GM12878 (cell line): Measurements from ENCODE around the gene INO80. TPM values are rescaled to one million over a fixed set of nuclear protein-coding genes. Genes with fewer than 3 reads are reported as not detected.
A peak's percentile ranks its signal among the peaks of the same experiment; 100 is the strongest.

Source experiments
- ATAC-seq: fragments of 200-7000 bp; cut with Tn5 transposase; 3 replicates; pipeline ENCODE4 v1.9.1; 2020; ENCODE audit warnings: mild to moderate bottlenecking, moderate library complexity
- BruUV-seq: library from RNA; stranded (reverse); fragments of 400-500 nt; replicated peaks from 2 replicates; lab custom pipeline; 2021; lab: Mats Ljungman, UMichigan
- CTCF ChIA-PET: fragments of 300-600 bp; sonication (Branson Sonifier 250); formaldehyde crosslinking; extraction: SDS; loops from one replicate; lab custom pipeline; 2021; ENCODE audit warnings: inconsistent platforms; lab: Yijun Ruan, JAX
- POLR2A ChIA-PET: fragments of 350-600 bp; formaldehyde crosslinking; extraction: SDS; loops from one replicate; lab custom pipeline; 2021; ENCODE audit warnings: inconsistent platforms; lab: Charles Lee
- RAD21 ChIA-PET: fragments of 300-600 bp; sonication (Branson Sonifier 250); formaldehyde crosslinking; loops from one replicate; lab custom pipeline; 2023; ENCODE audit warnings: antibody characterized with exemption; ENCODE audit not compliant: unreplicated experiment; lab: Charles Lee
- SMC1A ChIA-PET: fragments of 300-600 bp; sonication (Branson Sonifier 250); formaldehyde crosslinking; loops from one replicate; lab custom pipeline; 2023; ENCODE audit not compliant: unreplicated experiment, uncharacterized antibody; lab: Charles Lee
- DNase-seq: peaks from one replicate; pipeline ENCODE4 v3.0.0-alpha.2; 2011; ENCODE audit warnings: low read depth, low spot score
- FAIRE-seq: peaks from 3 replicates; lab custom pipeline; 2011; peaks lifted over from hg19 to GRCh38; lab: Jason Lieb, UNC
- H2AFZ ChIP-seq: 2 replicates; pipeline ENCODE4 v1.6.0; 2011; ENCODE audit warnings: low read depth, low read length, control low read depth; ENCODE audit not compliant: control insufficient read depth
- H3K27ac ChIP-seq: 2 replicates; pipeline ENCODE4 v1.5.1; 2011; ENCODE audit warnings: control low read depth; ENCODE audit not compliant: control insufficient read depth, insufficient read depth
- H3K27me3 ChIP-seq, 2 experiments: replicated peaks in 1 of 2; 2 replicates each; pipeline versions ENCODE4 v1.6.0 to v1.6.1; 2011; ENCODE audit warnings: low read length in 1 of 2; ENCODE audit not compliant: control insufficient read depth in 2 of 2, insufficient read depth in 2 of 2
- H3K36me3 ChIP-seq, 2 experiments: 2 replicates each; pipeline ENCODE4 v1.5.1; 2011; ENCODE audit warnings: low read length in 1 of 2; ENCODE audit not compliant: control insufficient read depth in 2 of 2, insufficient read depth in 2 of 2
- H3K4me1 ChIP-seq: 2 replicates; pipeline ENCODE4 v1.6.1; 2011; ENCODE audit warnings: mild to moderate bottlenecking, low read length, moderate library complexity, mixed read lengths; ENCODE audit not compliant: control insufficient read depth, insufficient read depth
- H3K4me2 ChIP-seq: 2 replicates; pipeline ENCODE4 v1.6.0; 2011; ENCODE audit warnings: control low read depth; ENCODE audit not compliant: control insufficient read depth, insufficient read depth
- H3K4me3 ChIP-seq: fragments of 200-600 bp; sonication (generic); 2 replicates; pipeline ENCODE4 v1.5.1; 2016
- H3K79me2 ChIP-seq: 2 replicates; pipeline ENCODE4 v1.6.0; 2011; ENCODE audit warnings: low read length; ENCODE audit not compliant: control insufficient read depth, insufficient read depth
- H3K9ac ChIP-seq: 2 replicates; pipeline ENCODE4 v1.8.0; 2011; ENCODE audit warnings: low read length, control low read depth, mixed read lengths; ENCODE audit not compliant: control insufficient read depth, insufficient read depth
- H3K9me3 ChIP-seq: replicated peaks from 3 replicates; pipeline ENCODE4 v1.5.1; 2011; ENCODE audit warnings: mild to moderate bottlenecking, low read length; ENCODE audit not compliant: control insufficient read depth, insufficient read depth
- H4K20me1 ChIP-seq: 2 replicates; pipeline ENCODE4 v1.6.0; 2011; ENCODE audit not compliant: control insufficient read depth, insufficient read depth
- ASH2L ChIP-seq: fragments of 300-600, 200-600 bp; sonication (generic); IDR thresholded peaks from 2 replicates; pipeline ENCODE4 v1.6.1; 2017; ENCODE audit warnings: low read depth, mild to moderate bottlenecking, borderline replicate concordance
- CEBPB ChIP-seq, 2 experiments: fragments of 150-350 bp in 1 of 2; IDR thresholded peaks; 2 replicates each; pipeline ENCODE4 v1.6.1; 2012 to 2014; ENCODE audit warnings: low read depth in 2 of 2, low read length in 2 of 2, borderline replicate concordance in 1 of 2, inconsistent platforms in 1 of 2
- CREB1 ChIP-seq: IDR thresholded peaks from 2 replicates; pipeline ENCODE4 v1.6.1; 2012; ENCODE audit warnings: low read depth, mild to moderate bottlenecking, inconsistent platforms
- E4F1 ChIP-seq: fragments of 450-650 bp; IDR thresholded peaks from 2 replicates; pipeline ENCODE4 v1.6.1; 2018; ENCODE audit warnings: borderline replicate concordance, mild to moderate bottlenecking; ENCODE audit not compliant: partially characterized antibody
- IRF4 ChIP-seq: IDR thresholded peaks from 2 replicates; pipeline ENCODE4 v1.6.1; 2011; ENCODE audit warnings: low read depth, low read length
- MLLT1 ChIP-seq: fragments of 450-650 bp; IDR thresholded peaks from 2 replicates; pipeline ENCODE4 v1.6.1; 2016; ENCODE audit warnings: mild to moderate bottlenecking
- MYC ChIP-seq: IDR thresholded peaks from 2 replicates; pipeline ENCODE4 v1.6.1; 2011; ENCODE audit warnings: mild to moderate bottlenecking, low read length, moderate library complexity, inconsistent platforms; ENCODE audit not compliant: insufficient read depth, insufficient replicate concordance, insufficient read length, severe bottlenecking
- NBN ChIP-seq: fragments of 450-650 bp; IDR thresholded peaks from 2 replicates; pipeline ENCODE4 v1.6.1; 2016
- NFIC ChIP-seq: IDR thresholded peaks from 2 replicates; pipeline ENCODE4 v1.6.1; 2012; ENCODE audit warnings: low read depth, mild to moderate bottlenecking, inconsistent platforms, low read length, moderate library complexity
- NFXL1 ChIP-seq: fragments of 450-650 bp; IDR thresholded peaks from 2 replicates; pipeline ENCODE4 v1.6.1; 2017; ENCODE audit warnings: antibody characterized with exemption, mild to moderate bottlenecking, borderline replicate concordance
- NR2C1 ChIP-seq: fragments of 450-650 bp; IDR thresholded peaks from 2 replicates; pipeline ENCODE4 v1.6.1; 2017; ENCODE audit warnings: antibody characterized with exemption, mild to moderate bottlenecking, moderate library complexity
- PAX5 ChIP-seq: IDR thresholded peaks from 2 replicates; pipeline ENCODE4 v1.6.1; 2011; ENCODE audit warnings: low read depth, low read length, borderline replicate concordance
- PAX8 ChIP-seq: fragments of 450-650 bp; IDR thresholded peaks from 2 replicates; pipeline ENCODE4 v1.6.1; 2017; ENCODE audit warnings: mild to moderate bottlenecking, moderate library complexity
- RAD51 ChIP-seq: fragments of 450-650 bp; IDR thresholded peaks from 2 replicates; pipeline ENCODE4 v1.6.1; 2016; ENCODE audit warnings: moderate library complexity, mild to moderate bottlenecking, inconsistent platforms
- RBBP5 ChIP-seq: fragments of 200-600 bp; sonication (generic); conservative IDR thresholded peaks from 2 replicates; pipeline ENCODE4 v1.6.1; 2016
- SMARCA5 ChIP-seq: fragments of 450-650 bp; IDR thresholded peaks from 2 replicates; pipeline ENCODE4 v1.6.1; 2017; ENCODE audit warnings: mild to moderate bottlenecking
- SREBF1 ChIP-seq: IDR thresholded peaks from 2 replicates; pipeline ENCODE4 v1.6.1; 2012; ENCODE audit warnings: mild to moderate bottlenecking, low read length
- STAT1 ChIP-seq: fragments of 450-650 bp; conservative IDR thresholded peaks from 2 replicates; pipeline ENCODE4 v1.6.1; 2014; ENCODE audit warnings: antibody characterized with exemption, mild to moderate bottlenecking
- ZBTB33 ChIP-seq: fragments of 450-650 bp; IDR thresholded peaks from 2 replicates; pipeline ENCODE4 v1.6.1; 2017; ENCODE audit warnings: mild to moderate bottlenecking
- ZNF274 ChIP-seq: IDR thresholded peaks from one replicate; pipeline ENCODE4 v1.8.0; 2011; ENCODE audit not compliant: insufficient read length, insufficient read depth
- ZSCAN29 ChIP-seq: fragments of 450-650 bp; IDR thresholded peaks from 2 replicates; pipeline ENCODE4 v1.6.1; 2017; ENCODE audit warnings: mild to moderate bottlenecking, moderate library complexity
- WGBS: methylation state at CpG from one replicate; pipeline ENCODE4 v1.1.6; 2016; ENCODE audit warnings: low lambda C conversion rate; ENCODE audit not compliant: insufficient replicate concordance, insufficient coverage; ENCODE audit errors: missing lambda C conversion rate; 5-methylcytosine and 5-hydroxymethylcytosine counted together
- in situ Hi-C: fragments of 300-500 bp; cut with MboI; formaldehyde crosslinking; loops from 9 replicates; pipeline ENCODE4 v1.14.3; 2018; ENCODE audit warnings: mixed read lengths
- intact Hi-C: fragments of 100-400 bp; cut with micrococcal nuclease; formaldehyde crosslinking; loops from one replicate; pipeline ENCODE4 v1.14.2; 2022; ENCODE audit not compliant: unreplicated experiment
- polyA plus RNA-seq, 11 experiments: library from polyadenylated mRNA; depleted of rRNA in 4 of 11; unstranded in 6 of 11; stranded (reverse) in 5 of 11; fragments of >200 nt; fragmentation: Nextera tagmentation in 4 of 11; fragmentation: Illumina TruSeq in 1 of 11; extraction: Ambion mirVana in 4 of 11; extraction: Trizol in 1 of 11; gene quantifications; 1 replicate in 1 of 11; 2 replicates in 10 of 11; pipeline versions ENCODE4 v1.2.1 to v1.2.3, GENCODE V29; 2011 to 2016; ENCODE audit warnings: inconsistent platforms in 2 of 11, missing spikeins in 2 of 11, low read depth in 1 of 11
- total RNA-seq, 4 experiments: library from RNA; depleted of rRNA in 3 of 4; stranded (reverse); fragments of >200 nt in 3 of 4; fragmentation: Illumina TruSeq in 1 of 4; extraction: Trizol in 1 of 4; gene quantifications; 2 replicates each; pipeline versions ENCODE4 v1.2.1 to v1.2.3, GENCODE V29; 2013 to 2021

INO80 gene
- total and polyA plus RNA-seq, 10 of the 15 experiments (the other 5 are each of a cell fraction or from before 2014, with no cell fraction given), result 4.5 to 25.0 (median 14.2) TPM

DNA sequence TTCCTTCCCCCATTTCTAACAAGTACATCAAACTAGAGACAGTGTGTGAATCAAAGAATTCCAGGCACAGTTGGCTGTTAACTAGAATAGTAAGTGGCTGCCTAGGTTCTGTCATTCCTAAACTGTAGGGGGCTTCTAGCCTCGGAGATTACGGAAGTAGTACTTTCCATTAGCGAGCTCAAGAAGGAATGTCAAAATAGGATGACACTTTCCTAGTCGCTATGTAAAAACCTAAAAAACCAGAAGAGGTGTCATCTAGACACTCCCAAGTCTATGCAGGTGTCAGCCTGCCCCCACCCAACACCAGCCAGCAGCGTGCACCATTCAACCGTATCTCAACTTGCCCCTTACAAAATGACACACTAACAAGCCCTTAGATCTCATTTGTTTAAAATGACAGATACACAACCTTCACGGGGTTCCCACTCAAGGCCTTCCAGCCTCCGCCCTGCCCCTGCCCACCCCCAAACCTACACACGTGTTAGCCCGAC is 874 bp downstream of the INO80 start:
- Histone ChIP-seq H3K27ac (peak overlapping the region; percentile 85), H3K4me3 (peak overlapping the region; percentile 79), H3K36me3 (peaks cover 0 to 10% of the 10 kb centered on the region in 2 experiments; a peak in 2 of 4 replicates), H3K4me1 (no peaks in the 10 kb centered on the region), H3K4me2 (peak overlapping the region; percentile 89), H3K9me3 (no peaks in the 10 kb centered on the region), H3K79me2 (peaks cover 50% of the 10 kb centered on the region), H3K27me3 (no peaks in the 10 kb centered on the region), H4K20me1 (no peaks in the 10 kb centered on the region), H2AFZ (peak overlapping the region; percentile 65; the same call in 1 of the 2 replicates), H3K9ac (peak overlapping the region; percentile 86)
- FAIRE-seq (peak; percentile 88), ATAC-seq (peak; percentile 82), DNase-seq (peak; percentile 25)
- intact Hi-C loops, result loop anchor here (10.0 kb wide), 1 partner anchor 270 kb away; the partner anchor contains the start of gene SPINT1
- in situ Hi-C loops, result no loop called here
- RAD21 ChIA-PET, result interaction anchor here (1.5 kb wide), 1 partner anchor 175 kb away, joined by 3 read pairs; no protein-coding TSS in a partner anchor
- POLR2A ChIA-PET, result interaction anchor here (1.0 to 1.7 kb wide), 2 partner anchors 32 to 244 kb away, joined by 3 to 11 read pairs; no protein-coding TSS in a partner anchor
- SMC1A ChIA-PET, result no interaction called here
- BruUV-seq, result TSS peak; percentile 83
- WGBS, result 4% methylated on average over 10 of the region's 10 CpGs
- CTCF ChIA-PET, result interaction anchor here (0.9 kb wide), 1 partner anchor 175 kb away, joined by 3 read pairs; no protein-coding TSS in a partner anchor
- TF ChIP-seq RBBP5 (no peak), PAX5 (no peak), NFXL1 (no peak), NFIC (no peak), CREB1 (0 out of 2 replicates have a peak, but pooled peaks have one; percentile 6), CEBPB (IDR thresholded peaks at IDR 0.05; ENCODE audit: borderline replicate concordance in 1 of 2, low read depth in 2 of 2, low read length in 2 of 2) (no peak), ZBTB33 (no peak), E4F1 (no peak), STAT1 (no peak), RAD51 (no peak), ASH2L (no peak), MLLT1 (0 out of 2 replicates have a peak, but pooled peaks have one; percentile 14), NBN (peak; percentile 74; the same call in 1 of the 2 replicates), ZNF274 (no peak), NR2C1 (no peak), ZSCAN29 (no peak), IRF4 (no peak), PAX8 (no peak), SMARCA5 (no peak), SREBF1 (no peak), MYC (no peak)
